Neuronal stem cell (in vitro differentiated cells): Measurements from ENCODE around the gene THAP3.

Experiments used
- DNase-seq: peaks from one replicate; pipeline ENCODE4 v3.0.0-alpha.2; 2013; ENCODE audit warnings: low spot score
- H2AFZ ChIP-seq: one replicate; pipeline ENCODE4 v1.6.1; 2013; ENCODE audit warnings: mild to moderate bottlenecking, low read length, inconsistent platforms
- H2AK5ac ChIP-seq: 2 replicates; pipeline ENCODE4 v1.6.1; 2013; ENCODE audit warnings: low read depth, mild to moderate bottlenecking, inconsistent platforms, low read length, moderate library complexity, mixed read lengths
- H2BK120ac ChIP-seq: 2 replicates; pipeline ENCODE4 v1.6.1; 2013; ENCODE audit warnings: low read depth, mild to moderate bottlenecking, inconsistent platforms, low read length, moderate library complexity, mixed read lengths
- H2BK12ac ChIP-seq: one replicate; pipeline ENCODE4 v1.6.1; 2013; ENCODE audit warnings: low read length, inconsistent platforms
- H2BK15ac ChIP-seq: 2 replicates; pipeline ENCODE4 v1.6.1; 2013; ENCODE audit warnings: mild to moderate bottlenecking, low read length, inconsistent platforms, mixed read lengths
- H2BK5ac ChIP-seq: one replicate; pipeline ENCODE4 v1.6.1; 2013; ENCODE audit warnings: inconsistent platforms, mild to moderate bottlenecking, low read length, moderate library complexity
- H3K14ac ChIP-seq: one replicate; pipeline ENCODE4 v1.6.1; 2013; ENCODE audit warnings: low read length, inconsistent platforms
- H3K18ac ChIP-seq: 2 replicates; pipeline ENCODE4 v1.6.1; 2013; ENCODE audit warnings: low read length, inconsistent platforms
- H3K23ac ChIP-seq: 2 replicates; pipeline ENCODE4 v1.6.1; 2013; ENCODE audit warnings: low read depth, mild to moderate bottlenecking, mixed read lengths, low read length, inconsistent platforms; ENCODE audit not compliant: poor library complexity
- H3K27ac ChIP-seq: replicated peaks from 3 replicates; pipeline ENCODE4 v1.5.1; 2013; ENCODE audit warnings: low read length, inconsistent platforms
- H3K27me3 ChIP-seq, 3 experiments: 2 replicates each; pipeline ENCODE4 v1.6.1; 2013; ENCODE audit warnings: low read length in 3 of 3, mild to moderate bottlenecking in 2 of 3, inconsistent platforms in 1 of 3, low read depth in 1 of 3, mixed read lengths in 1 of 3, moderate library complexity in 1 of 3; ENCODE audit not compliant: control insufficient read depth in 3 of 3, insufficient read depth in 3 of 3
- H3K36me3 ChIP-seq, 2 donors: replicated peaks in 1 of 2; 2 replicates each; pipeline ENCODE4 v1.6.1; 2013; ENCODE audit warnings: low read length in 2 of 2; ENCODE audit not compliant: control insufficient read depth in 2 of 2, insufficient read depth in 2 of 2
- H3K4ac ChIP-seq: 2 replicates; pipeline ENCODE4 v1.6.1; 2013; ENCODE audit warnings: inconsistent platforms, mild to moderate bottlenecking, low read length, moderate library complexity
- H3K4me1 ChIP-seq, 2 donors: 1 replicate in 1 of 2; 2 replicates in 1 of 2; pipeline ENCODE4 v1.6.1; 2013; ENCODE audit warnings: low read length in 2 of 2, low read depth in 1 of 2; ENCODE audit not compliant: control insufficient read depth in 2 of 2, insufficient read depth in 1 of 2
- H3K4me2 ChIP-seq: one replicate; pipeline ENCODE4 v1.6.1; 2013; ENCODE audit warnings: mild to moderate bottlenecking, low read length, inconsistent platforms; ENCODE audit not compliant: insufficient read depth, poor library complexity, severe bottlenecking
- H3K4me3 ChIP-seq, 2 donors: 2 replicates each; pipeline ENCODE4 v1.5.1; 2013; ENCODE audit warnings: low read length in 2 of 2, mild to moderate bottlenecking in 2 of 2, inconsistent platforms in 1 of 2, moderate library complexity in 1 of 2
- H3K79me1 ChIP-seq: one replicate; pipeline ENCODE4 v1.6.1; 2013; ENCODE audit warnings: low read depth, mild to moderate bottlenecking, inconsistent platforms, low read length, moderate library complexity
- H3K9ac ChIP-seq: one replicate; pipeline ENCODE4 v1.6.1; 2013; ENCODE audit warnings: mild to moderate bottlenecking, low read depth, low read length, inconsistent platforms; ENCODE audit not compliant: poor library complexity
- H3K9me3 ChIP-seq, 2 donors: replicated peaks in 1 of 2; 2 replicates each; pipeline versions ENCODE3 to v1.6.1; 2013; ENCODE audit warnings: low read length in 2 of 2, mild to moderate bottlenecking in 2 of 2, inconsistent platforms in 1 of 2, low read depth in 1 of 2, mixed read lengths in 1 of 2, moderate library complexity in 1 of 2; ENCODE audit not compliant: control insufficient read depth in 2 of 2, insufficient read depth in 1 of 2
- H4K8ac ChIP-seq: one replicate; pipeline ENCODE4 v1.6.1; 2013; ENCODE audit warnings: low read depth, mild to moderate bottlenecking, inconsistent platforms, low read length, moderate library complexity
- H4K91ac ChIP-seq: one replicate; pipeline ENCODE4 v1.6.1; 2013; ENCODE audit warnings: low read length, low read depth, mild to moderate bottlenecking, inconsistent platforms; ENCODE audit not compliant: poor library complexity
- WGBS, 2 donors: extraction: QIAGEN DNeasy Blood & Tissue Kit; methylation state at CpG; one replicate each; pipeline ENCODE4 v1.1.7; 2013; ENCODE audit warnings: missing lambda C conversion rate in 2 of 2, mixed read lengths in 1 of 2; ENCODE audit not compliant: insufficient read length in 2 of 2, insufficient replicate concordance in 1 of 2; ENCODE audit errors: extremely low coverage in 2 of 2; 5-methylcytosine and 5-hydroxymethylcytosine counted together

Gene THAP3

GRCh38 chr1:6585081-6585722, 39.5 kb upstream of the THAP3 start:
- DNase-seq: no peak
- no peak overlapping the region for H3K18ac ChIP-seq
- H4K8ac ChIP-seq: peak overlapping the region; percentile 43
- no peak overlapping the region for H2AK5ac ChIP-seq
- no peak overlapping the region for H3K23ac ChIP-seq
- H3K36me3 ChIP-seq: peaks cover 29 to 51% of the 10 kb centered on the region in 2 donors
- no peak overlapping the region for H3K4me2 ChIP-seq
- no peak overlapping the region for H2BK12ac ChIP-seq
- no peak overlapping the region for H4K91ac ChIP-seq
- no peak overlapping the region for H2BK15ac ChIP-seq
- no peak overlapping the region for H3K14ac ChIP-seq
- H3K4me1 ChIP-seq: peaks cover 7 to 10% of the 10 kb centered on the region in 2 donors
- no peak overlapping the region for H2AFZ ChIP-seq
- H3K4ac ChIP-seq: no peak overlapping the region
- H3K9ac ChIP-seq: peak overlapping the region; percentile 60
- H3K9me3 ChIP-seq: no peaks in the 10 kb centered on the region
- no peak overlapping the region for H2BK120ac ChIP-seq
- peaks cover 15% of the 10 kb centered on the region for H3K79me1 ChIP-seq
- no peak overlapping the region for H3K27ac ChIP-seq
- peak overlapping the region; percentile 24 for H2BK5ac ChIP-seq
- no peak overlapping the region for H3K4me3 ChIP-seq
- H3K27me3 ChIP-seq: no peaks in the 10 kb centered on the region
- whole genome bisulfite sequencing, 2 donors: no CpG with 5 or more reads among the region's 12 CpGs

- Histone ChIP-seq H2BK120ac (no peak overlapping the region), H2AFZ (no peak overlapping the region), H4K8ac (no peak overlapping the region), H3K14ac (peak overlapping the region; percentile 21), H3K9ac (no peak overlapping the region), H3K9me3 (no peaks in the 10 kb centered on the region), H2AK5ac (no peak overlapping the region), H3K36me3 (peaks cover 29 to 57% of the 10 kb centered on the region in 2 donors), H3K4ac (no peak overlapping the region), H3K27me3 (no peaks in the 10 kb centered on the region), H3K4me3 (no peak overlapping the region), H3K79me1 (peaks cover 12% of the 10 kb centered on the region), H3K4me1 (peaks cover 1 to 4% of the 10 kb centered on the region in 2 donors), H3K27ac (no peak overlapping the region), H2BK15ac (no peak overlapping the region), H3K23ac (no peak overlapping the region), H2BK5ac (peak overlapping the region; percentile 24), H4K91ac (no peak overlapping the region), H3K18ac (no peak overlapping the region), H3K4me2 (no peak overlapping the region), H2BK12ac (no peak overlapping the region)
- DNase-seq: no peak
- no CpG with 5 or more reads among the region's 7 CpGs for WGBS, 2 donors
Measured at GRCh38 chr1:6585841-6586240, 38.8 kb upstream of the THAP3 start.

GRCh38 chr1:6586404-6586816, 38.3 kb upstream of the THAP3 start:
- Histone ChIP-seq H2BK15ac (no peak overlapping the region), H4K8ac (no peak overlapping the region), H3K23ac (peak overlapping the region; percentile 43), H3K9ac (peak overlapping the region; percentile 60), H2BK120ac (no peak overlapping the region), H3K18ac (no peak overlapping the region), H3K4me1 (no peaks in the 10 kb centered on the region), H3K79me1 (peaks cover 12% of the 10 kb centered on the region), H3K4me2 (no peak overlapping the region), H2AFZ (no peak overlapping the region), H3K27me3 (no peaks in the 10 kb centered on the region), H4K91ac (no peak overlapping the region), H2BK5ac (no peak overlapping the region), H3K4me3 (no peak overlapping the region), H3K9me3 (no peaks in the 10 kb centered on the region), H2AK5ac (no peak overlapping the region), H3K4ac (no peak overlapping the region), H3K27ac (no peak overlapping the region), H3K14ac (no peak overlapping the region), H3K36me3 (peaks cover 32 to 63% of the 10 kb centered on the region in 2 donors), H2BK12ac (no peak overlapping the region)
- no peak for DNase-seq
- WGBS, 2 donors: no CpG with 5 or more reads among the region's 11 CpGs

- Histone ChIP-seq H3K18ac (no peak overlapping the region), H3K9ac (peak overlapping the region; percentile 63), H2AK5ac (no peak overlapping the region), H4K91ac (no peak overlapping the region), H3K27me3 (no peaks in the 10 kb centered on the region), H3K4me1 (no peaks in the 10 kb centered on the region), H3K23ac (peak overlapping the region; percentile 97), H4K8ac (no peak overlapping the region), H2BK12ac (no peak overlapping the region), H3K14ac (no peak overlapping the region), H3K4me2 (no peak overlapping the region), H3K27ac (no peak overlapping the region), H3K4me3 (no peak overlapping the region), H2AFZ (no peak overlapping the region), H2BK15ac (no peak overlapping the region), H3K36me3 (peaks cover 28 to 64% of the 10 kb centered on the region in 2 donors), H2BK5ac (no peak overlapping the region), H2BK120ac (no peak overlapping the region), H3K4ac (no peak overlapping the region), H3K79me1 (peaks cover 12% of the 10 kb centered on the region), H3K9me3 (no peaks in the 10 kb centered on the region)
- no peak for DNase-seq
- WGBS, 2 donors: no CpG with 5 or more reads among the region's 13 CpGs
Measured at GRCh38 chr1:6587261-6588005, 37.2 kb upstream of the THAP3 start.
